Activated T-cell treated with anti-CD3 and anti-CD28 coated beads for 4 hours (primary cell): ENCODE results near the gene TK2.

ENCODE experiments used
- DNase-seq: peaks from one replicate; pipeline ENCODE4 v3.0.0-alpha.2; 2020

The TK2 gene

GRCh38 chr16:66544016-66544757 is 5.7 kb downstream of the TK2 start:
- DNase-seq, result no peak

GRCh38 chr16:66543541-66543940 is 6.4 kb downstream of the TK2 start:
- DNase-seq, result no peak

- DNase-seq, result no peak
These were observed 7.5 kb downstream of the TK2 start for GRCh38 chr16:66542396-66542795.

- DNase-seq, result no peak
These were observed 8.2 kb downstream of the TK2 start for GRCh38 chr16:66541388-66542355.

GRCh38 chr16:66539623-66540469 is 10.1 kb downstream of the TK2 start:
- DNase-seq, result no peak

- no peak for DNase-seq
These were observed 11.0 kb downstream of the TK2 start for GRCh38 chr16:66538910-66539309.

GRCh38 chr16:66537236-66537635 is 12.7 kb downstream of the TK2 start:
- no peak for DNase-seq

- no peak for DNase-seq
These were observed 13.4 kb downstream of the TK2 start for GRCh38 chr16:66536525-66536924.

- DNase-seq, result no peak
These were observed 15.5 kb downstream of the TK2 start for GRCh38 chr16:66534376-66534799.

- DNase-seq, result no peak
These were observed 20.4 kb downstream of the TK2 start for GRCh38 chr16:66529475-66529874.

- no peak for DNase-seq
These were observed 21.6 kb downstream of the TK2 start for GRCh38 chr16:66528294-66528693.

- DNase-seq, result no peak
These were observed 24.3 kb downstream of the TK2 start for GRCh38 chr16:66525396-66526180.

- no peak for DNase-seq
These were observed 25.2 kb downstream of the TK2 start for GRCh38 chr16:66524601-66525164.

GRCh38 chr16:66523861-66524354 is 26.0 kb downstream of the TK2 start:
- no peak for DNase-seq

- DNase-seq, result no peak
These were observed 26.9 kb downstream of the TK2 start for GRCh38 chr16:66522816-66523590.

GRCh38 chr16:66521951-66522771 is 27.8 kb downstream of the TK2 start:
- peak; percentile 91 for DNase-seq

- DNase-seq, result no peak
These were observed 28.6 kb downstream of the TK2 start for GRCh38 chr16:66521252-66521713.

GRCh38 chr16:66520406-66521170 is 29.3 kb downstream of the TK2 start:
- no peak for DNase-seq
